ENCODE data around the gene NPTX2.

DNA sequence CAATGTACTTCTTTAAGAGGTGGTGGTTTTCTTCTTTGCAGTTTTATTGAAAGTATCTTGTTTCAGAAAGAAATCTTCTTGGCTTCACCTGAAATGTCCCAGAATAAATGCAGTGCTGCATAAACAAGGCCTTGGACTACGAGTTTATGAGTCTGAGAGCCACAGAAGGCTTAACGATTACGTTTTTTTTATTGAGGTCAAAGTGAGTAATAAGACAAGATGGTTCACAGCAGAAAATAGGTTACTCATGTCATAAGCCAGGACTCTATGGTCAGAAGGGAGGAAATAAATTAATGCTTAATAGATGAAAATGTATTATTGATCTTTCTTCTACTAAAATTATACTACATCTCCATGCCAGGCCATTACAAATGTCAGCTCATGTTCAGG lies 13.7 kb upstream of the NPTX2 start:
- TF ChIP-seq, protein P1, sequence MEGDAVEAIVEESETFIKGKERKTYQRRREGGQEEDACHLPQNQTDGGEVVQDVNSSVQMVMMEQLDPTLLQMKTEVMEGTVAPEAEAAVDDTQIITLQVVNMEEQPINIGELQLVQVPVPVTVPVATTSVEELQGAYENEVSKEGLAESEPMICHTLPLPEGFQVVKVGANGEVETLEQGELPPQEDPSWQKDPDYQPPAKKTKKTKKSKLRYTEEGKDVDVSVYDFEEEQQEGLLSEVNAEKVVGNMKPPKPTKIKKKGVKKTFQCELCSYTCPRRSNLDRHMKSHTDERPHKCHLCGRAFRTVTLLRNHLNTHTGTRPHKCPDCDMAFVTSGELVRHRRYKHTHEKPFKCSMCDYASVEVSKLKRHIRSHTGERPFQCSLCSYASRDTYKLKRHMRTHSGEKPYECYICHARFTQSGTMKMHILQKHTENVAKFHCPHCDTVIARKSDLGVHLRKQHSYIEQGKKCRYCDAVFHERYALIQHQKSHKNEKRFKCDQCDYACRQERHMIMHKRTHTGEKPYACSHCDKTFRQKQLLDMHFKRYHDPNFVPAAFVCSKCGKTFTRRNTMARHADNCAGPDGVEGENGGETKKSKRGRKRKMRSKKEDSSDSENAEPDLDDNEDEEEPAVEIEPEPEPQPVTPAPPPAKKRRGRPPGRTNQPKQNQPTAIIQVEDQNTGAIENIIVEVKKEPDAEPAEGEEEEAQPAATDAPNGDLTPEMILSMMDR (IDR thresholded peaks at IDR 0.05; ENCODE audit: borderline replicate concordance, extremely low read depth, low read length, poor library complexity, severe bottlenecking) = no peak
- TF ChIP-seq EZH2 (IDR thresholded peaks at IDR 0.05; ENCODE audit: borderline replicate concordance, low read depth, low read length, severe bottlenecking) = no peak
